HEK293T (cell line): ENCODE results near the gene TMEM91.

Source experiments
- ELF4 ChIP-seq: fragments of 450-650 bp; IDR thresholded peaks from 2 replicates; pipeline ENCODE4 v1.6.1; 2017; ENCODE audit warnings: antibody characterized with exemption
- FOXK2 ChIP-seq: fragments of 450-650 bp; IDR thresholded peaks from 2 replicates; pipeline ENCODE4 v1.6.1; 2016; ENCODE audit warnings: mild to moderate bottlenecking
- FOXM1 ChIP-seq: fragments of 450-650 bp; IDR thresholded peaks from 2 replicates; pipeline ENCODE4 v1.6.1; 2017; ENCODE audit warnings: mild to moderate bottlenecking, borderline replicate concordance
- L3MBTL2 ChIP-seq: fragments of 450-650 bp; conservative IDR thresholded peaks from 2 replicates; pipeline ENCODE4 v1.6.1; 2016; ENCODE audit warnings: mild to moderate bottlenecking
- SP1 ChIP-seq: fragments of 450-650 bp; IDR thresholded peaks from 2 replicates; pipeline ENCODE4 v1.6.1; 2017
- TARDBP ChIP-seq: fragments of 450-650 bp; IDR thresholded peaks from 2 replicates; pipeline ENCODE4 v1.6.1; 2016

DNA sequence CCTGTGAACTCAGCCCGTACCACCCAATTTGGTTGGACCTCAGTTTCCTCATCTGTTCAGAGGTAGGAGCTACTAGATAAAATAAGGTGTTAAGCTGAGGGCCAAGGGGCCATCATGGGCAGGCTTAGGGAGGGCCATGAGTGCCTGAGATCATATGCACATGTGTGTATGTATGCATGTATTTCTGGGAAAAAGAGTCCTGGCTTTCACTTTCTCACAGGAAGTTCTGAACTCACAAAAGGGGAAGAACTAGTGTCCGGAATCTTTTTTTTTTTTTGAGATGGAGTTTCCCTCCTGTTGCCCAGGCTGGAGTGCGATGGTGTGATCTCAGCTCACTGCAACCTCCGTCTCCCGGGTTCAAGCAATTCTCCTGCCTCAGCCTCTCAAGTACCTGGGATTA is 41.5 kb upstream of the TMEM91 start:
- TF ChIP-seq FOXK2 (no peak), SP1 (no peak), ELF4 (no peak), L3MBTL2 (no peak), FOXM1 (no peak), TARDBP (no peak)
